Activated CD4-positive, alpha-beta T cell treated with anti-CD3 and anti-CD28 coated beads for 36 hours (primary cell): Measurements from ENCODE around the gene COL4A4. TPM values are rescaled to one million over a fixed set of nuclear protein-coding genes. Genes with fewer than 3 reads are reported as not detected.

Experiments
- ATAC-seq: fragments of 200-7000 bp; cut with Tn5 transposase; one replicate; pipeline ENCODE4 v1.10.0; 2021; ENCODE audit warnings: mild to moderate bottlenecking, moderate library complexity
- CTCF ChIA-PET: fragments of 350-600 bp; sonication (Branson Sonifier 250); formaldehyde crosslinking; loops from one replicate; lab custom pipeline; 2021; ENCODE audit warnings: antibody characterized with exemption; lab: Charles Lee
- POLR2A ChIA-PET: fragments of 350-600 bp; sonication (Branson Sonifier 250); formaldehyde crosslinking; loops from one replicate; lab custom pipeline; 2021; ENCODE audit warnings: antibody characterized with exemption, inconsistent platforms; lab: Charles Lee
- DNase-seq: peaks from one replicate; pipeline ENCODE4 v3.0.0-alpha.2; 2020
- H3K27ac Mint-ChIP-seq: one replicate; pipeline ENCODE4 v1.8.0; 2021; ENCODE audit warnings: mixed read lengths
- H3K27me3 Mint-ChIP-seq: one replicate; pipeline ENCODE4 v1.8.0; 2021; ENCODE audit warnings: mixed read lengths
- H3K36me3 Mint-ChIP-seq: one replicate; pipeline ENCODE4 v1.8.0; 2021; ENCODE audit warnings: low read depth, mixed read lengths
- H3K4me1 Mint-ChIP-seq: one replicate; pipeline ENCODE4 v1.8.0; 2021; ENCODE audit warnings: mixed read lengths
- H3K4me3 Mint-ChIP-seq: one replicate; pipeline ENCODE4 v1.8.0; 2021; ENCODE audit warnings: mild to moderate bottlenecking, moderate library complexity, mixed read lengths
- H3K9me3 Mint-ChIP-seq: one replicate; pipeline ENCODE4 v1.8.0; 2021; ENCODE audit warnings: low read depth, mixed read lengths
- intact Hi-C, 2 experiments: fragments of 100-400 bp; cut with DNase I in 1 of 2; cut with micrococcal nuclease in 1 of 2; formaldehyde crosslinking; loops; one replicate each; pipeline versions ENCODE4 v1.14.2 to v1.15.1; 2022 to 2024; cut with DNase I, micrococcal nuclease
- total RNA-seq, 2 experiments: library from RNA; stranded (reverse); gene quantifications; one replicate each; pipeline ENCODE4 v1.2.3, GENCODE V29; 2021

COL4A4 gene
- total RNA-seq, 2 experiments from 2014 or later, result not detected

- no peak for ATAC-seq
These were observed 164.3 kb downstream of the COL4A4 start for GRCh38 chr2:226999661-227000060.

GRCh38 chr2:226995625-226996041, 168.4 kb downstream of the COL4A4 start:
- H3K4me1 Mint-ChIP-seq, result peaks cover 16% of the 10 kb centered on the region
- no peak overlapping the region for H3K4me3 Mint-ChIP-seq
- no peak overlapping the region for H3K27ac Mint-ChIP-seq
- H3K27me3 Mint-ChIP-seq, result no peaks in the 10 kb centered on the region
- H3K9me3 Mint-ChIP-seq, result peaks cover 6% of the 10 kb centered on the region
- peak; percentile 100 for ATAC-seq
- peaks cover 54% of the 10 kb centered on the region for H3K36me3 Mint-ChIP-seq
- CTCF ChIA-PET, result no interaction called here
- POLR2A ChIA-PET, result interaction anchor here (0.5 kb wide), 1 partner anchor 116 kb away, joined by 4 read pairs; no protein-coding TSS in a partner anchor
- DNase-seq, result peak; percentile 83
- intact Hi-C loops, result no loop called here

More at GRCh38 chr2:226999661-227000060, 164.3 kb downstream of the COL4A4 start:
- ChIA-PET POLR2A (no interaction called here), CTCF (no interaction called here)
- Mint-ChIP-seq H3K9me3 (peaks cover 6% of the 10 kb centered on the region), H3K27me3 (no peaks in the 10 kb centered on the region), H3K27ac (no peak overlapping the region), H3K36me3 (peaks cover 44% of the 10 kb centered on the region), H3K4me1 (peaks cover 15% of the 10 kb centered on the region), H3K4me3 (no peak overlapping the region)
- no peak for DNase-seq
- intact Hi-C loops, result no loop called here

- POLR2A ChIA-PET, result no interaction called here
- Mint-ChIP-seq H3K4me3 (no peak overlapping the region), H3K36me3 (peaks cover 46% of the 10 kb centered on the region), H3K27ac (peak overlapping the region; percentile 23), H3K4me1 (peaks cover 16% of the 10 kb centered on the region), H3K9me3 (peaks cover 6% of the 10 kb centered on the region), H3K27me3 (no peaks in the 10 kb centered on the region)
- intact Hi-C loops, result no loop called here
- DNase-seq (no peak), ATAC-seq (no peak)
- CTCF ChIA-PET, result no interaction called here
These were observed 169.2 kb downstream of the COL4A4 start for GRCh38 chr2:226994775-226995174.

- Mint-ChIP-seq H3K27me3 (no peaks in the 10 kb centered on the region), H3K4me1 (peaks cover 16% of the 10 kb centered on the region), H3K4me3 (no peak overlapping the region), H3K9me3 (no peaks in the 10 kb centered on the region), H3K27ac (no peak overlapping the region), H3K36me3 (peaks cover 36% of the 10 kb centered on the region)
- POLR2A ChIA-PET, result no interaction called here
- ATAC-seq, result no peak
- intact Hi-C loops, result no loop called here
- DNase-seq, result no peak
- CTCF ChIA-PET, result interaction anchor here (0.6 kb wide), 1 partner anchor 364 kb away, joined by 3 read pairs; no protein-coding TSS in a partner anchor
These were observed 170.8 kb downstream of the COL4A4 start for GRCh38 chr2:226993171-226993570.

- Mint-ChIP-seq H3K4me1 (peaks cover 16% of the 10 kb centered on the region), H3K36me3 (peaks cover 34% of the 10 kb centered on the region), H3K27ac (no peak overlapping the region), H3K27me3 (no peaks in the 10 kb centered on the region), H3K4me3 (no peak overlapping the region), H3K9me3 (no peaks in the 10 kb centered on the region)
- ChIA-PET POLR2A (no interaction called here), CTCF (no interaction called here)
- no peak for ATAC-seq
- DNase-seq, result no peak
- intact Hi-C loops, result no loop called here
These were observed 172.3 kb downstream of the COL4A4 start for GRCh38 chr2:226991663-226992062.

GRCh38 chr2:226985583-226985946, 178.4 kb downstream of the COL4A4 start:
- ChIA-PET POLR2A (no interaction called here), CTCF (interaction anchor here (0.7 to 1.3 kb wide), 3 partner anchors 48 to 183 kb away, joined by 3 to 7 read pairs (median 4); no protein-coding TSS in a partner anchor)
- Mint-ChIP-seq H3K9me3 (no peaks in the 10 kb centered on the region), H3K4me3 (no peak overlapping the region), H3K27me3 (no peaks in the 10 kb centered on the region), H3K4me1 (peaks cover 33% of the 10 kb centered on the region), H3K27ac (no peak overlapping the region), H3K36me3 (peaks cover 7% of the 10 kb centered on the region)
- intact Hi-C loops, result loop anchor here (1.0 to 10.0 kb wide), 7 partner anchors 151 to 1313 kb away; partner anchors contain the start of gene RHBDD1 (in 1 of the 2)
- ATAC-seq (no peak), DNase-seq (no peak)

GRCh38 chr2:226984750-226985582, 179.0 kb downstream of the COL4A4 start:
- DNase-seq (peak; percentile 49), ATAC-seq (peak; percentile 96)
- ChIA-PET POLR2A (no interaction called here), CTCF (interaction anchor here (0.7 to 1.3 kb wide), 4 partner anchors 48 to 185 kb away, joined by 3 to 7 read pairs (median 4); no protein-coding TSS in a partner anchor)
- Mint-ChIP-seq H3K4me3 (no peak overlapping the region), H3K4me1 (peaks cover 33% of the 10 kb centered on the region), H3K27me3 (no peaks in the 10 kb centered on the region), H3K9me3 (no peaks in the 10 kb centered on the region), H3K27ac (no peak overlapping the region), H3K36me3 (peaks cover 7% of the 10 kb centered on the region)
- intact Hi-C loops, result loop anchor here (1.0 to 10.0 kb wide), 7 partner anchors 150 to 1313 kb away; partner anchors contain the start of gene RHBDD1 (in 1 of the 2)

GRCh38 chr2:226983895-226984749, 179.9 kb downstream of the COL4A4 start:
- H3K27ac Mint-ChIP-seq, result peak overlapping the region; percentile 9
- H3K4me1 Mint-ChIP-seq, result peaks cover 33% of the 10 kb centered on the region
- DNase-seq (no peak), ATAC-seq (peak; percentile 25)
- H3K36me3 Mint-ChIP-seq, result peaks cover 3% of the 10 kb centered on the region
- CTCF ChIA-PET, result interaction anchor here (0.6 to 0.8 kb wide), 2 partner anchors 14 to 184 kb away, joined by 3 read pairs; no protein-coding TSS in a partner anchor
- intact Hi-C loops, result loop anchor here (2.0 to 10.0 kb wide), 5 partner anchors 149 to 1099 kb away; partner anchors contain the start of gene RHBDD1 (in 1 of the 2)
- no peaks in the 10 kb centered on the region for H3K27me3 Mint-ChIP-seq
- H3K4me3 Mint-ChIP-seq, result no peak overlapping the region
- POLR2A ChIA-PET, result no interaction called here
- no peaks in the 10 kb centered on the region for H3K9me3 Mint-ChIP-seq

- Mint-ChIP-seq H3K4me1 (peaks cover 37% of the 10 kb centered on the region), H3K36me3 (peaks cover 4% of the 10 kb centered on the region), H3K4me3 (no peak overlapping the region), H3K27me3 (no peaks in the 10 kb centered on the region), H3K27ac (no peak overlapping the region), H3K9me3 (no peaks in the 10 kb centered on the region)
- intact Hi-C loops, result loop anchor here in 1 of 2 experiments (10.0 kb wide), 4 partner anchors 147 to 1097 kb away; partner anchors contain the start of gene RHBDD1
- POLR2A ChIA-PET, result no interaction called here
- CTCF ChIA-PET, result interaction anchor here (0.6 to 0.9 kb wide), 3 partner anchors 16 to 1310 kb away, joined by 3 read pairs; no protein-coding TSS in a partner anchor
- ATAC-seq (no peak), DNase-seq (no peak)
These were observed 182.1 kb downstream of the COL4A4 start for GRCh38 chr2:226981791-226982326.

GRCh38 chr2:226979004-226979403, 185.0 kb downstream of the COL4A4 start:
- CTCF ChIA-PET, result interaction anchor here (1.0 to 1.7 kb wide), 2 partner anchors 10 to 146 kb away, joined by 3 to 7 read pairs; no protein-coding TSS in a partner anchor

More at GRCh38 chr2:226979004-226979403, 185.0 kb downstream of the COL4A4 start:
- H3K27ac Mint-ChIP-seq, result no peak overlapping the region
- peaks cover 24% of the 10 kb centered on the region for H3K4me1 Mint-ChIP-seq
- DNase-seq, result no peak
- H3K36me3 Mint-ChIP-seq, result peaks cover 4% of the 10 kb centered on the region
- POLR2A ChIA-PET, result no interaction called here
- H3K4me3 Mint-ChIP-seq, result no peak overlapping the region
- intact Hi-C loops, result no loop called here
- H3K27me3 Mint-ChIP-seq, result no peaks in the 10 kb centered on the region
- H3K9me3 Mint-ChIP-seq, result no peaks in the 10 kb centered on the region
- ATAC-seq, result no peak
